Astrocyte (in vitro differentiated cells and primary cell): ENCODE results near the gene ELAPOR2.
"Not testable (repeated sequence)": the region's sequence is repeated elsewhere in the genome, so short reads cannot be mapped to it uniquely, and the experiment has no call there.

Experiments
- EZH2 ChIP-seq: IDR thresholded peaks from 2 replicates; pipeline ENCODE4 v1.6.1; 2012; ENCODE audit warnings: mild to moderate bottlenecking, low read length, inconsistent platforms; ENCODE audit not compliant: insufficient read depth
- TF ChIP-seq, protein P1 (sequence below): IDR thresholded peaks from 2 replicates; pipeline ENCODE4 v1.5.1; 2011; ENCODE audit warnings: low read depth, mild to moderate bottlenecking, inconsistent platforms, low read length, moderate library complexity; ENCODE audit not compliant: insufficient read depth

DNA sequence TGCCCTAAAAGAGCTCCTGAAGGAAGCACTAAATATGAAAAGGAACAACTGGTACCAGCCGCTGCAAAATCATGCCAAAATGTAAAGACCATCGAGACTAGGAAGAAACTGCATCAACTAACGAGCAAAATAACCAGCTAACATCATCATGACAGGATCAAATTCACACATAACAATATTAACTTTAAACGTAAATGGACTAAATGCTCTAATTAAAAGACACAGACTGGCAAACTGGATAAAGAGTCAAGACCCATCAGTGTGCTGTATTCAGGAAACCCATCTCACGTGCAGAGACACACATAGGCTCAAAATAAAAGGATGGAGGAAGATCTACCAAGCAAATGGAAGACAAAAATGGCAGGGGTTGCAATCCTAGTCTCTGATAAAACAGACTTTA is 17.9 kb downstream of the ELAPOR2 start:
- TF ChIP-seq, protein P1, sequence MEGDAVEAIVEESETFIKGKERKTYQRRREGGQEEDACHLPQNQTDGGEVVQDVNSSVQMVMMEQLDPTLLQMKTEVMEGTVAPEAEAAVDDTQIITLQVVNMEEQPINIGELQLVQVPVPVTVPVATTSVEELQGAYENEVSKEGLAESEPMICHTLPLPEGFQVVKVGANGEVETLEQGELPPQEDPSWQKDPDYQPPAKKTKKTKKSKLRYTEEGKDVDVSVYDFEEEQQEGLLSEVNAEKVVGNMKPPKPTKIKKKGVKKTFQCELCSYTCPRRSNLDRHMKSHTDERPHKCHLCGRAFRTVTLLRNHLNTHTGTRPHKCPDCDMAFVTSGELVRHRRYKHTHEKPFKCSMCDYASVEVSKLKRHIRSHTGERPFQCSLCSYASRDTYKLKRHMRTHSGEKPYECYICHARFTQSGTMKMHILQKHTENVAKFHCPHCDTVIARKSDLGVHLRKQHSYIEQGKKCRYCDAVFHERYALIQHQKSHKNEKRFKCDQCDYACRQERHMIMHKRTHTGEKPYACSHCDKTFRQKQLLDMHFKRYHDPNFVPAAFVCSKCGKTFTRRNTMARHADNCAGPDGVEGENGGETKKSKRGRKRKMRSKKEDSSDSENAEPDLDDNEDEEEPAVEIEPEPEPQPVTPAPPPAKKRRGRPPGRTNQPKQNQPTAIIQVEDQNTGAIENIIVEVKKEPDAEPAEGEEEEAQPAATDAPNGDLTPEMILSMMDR = not testable (repeated sequence)
- not testable (repeated sequence) for TF ChIP-seq EZH2
